GM18517 (cell line): ENCODE data around the gene L1CAM.

ENCODE experiments used
- ATAC-seq: cut with Tn5 transposase; IDR thresholded peaks from one replicate; pipeline ENCODE4 v1.9.1; 2021; ENCODE audit warnings: mild to moderate bottlenecking, moderate library complexity; ENCODE audit not compliant: unreplicated experiment

L1CAM gene

DNA sequence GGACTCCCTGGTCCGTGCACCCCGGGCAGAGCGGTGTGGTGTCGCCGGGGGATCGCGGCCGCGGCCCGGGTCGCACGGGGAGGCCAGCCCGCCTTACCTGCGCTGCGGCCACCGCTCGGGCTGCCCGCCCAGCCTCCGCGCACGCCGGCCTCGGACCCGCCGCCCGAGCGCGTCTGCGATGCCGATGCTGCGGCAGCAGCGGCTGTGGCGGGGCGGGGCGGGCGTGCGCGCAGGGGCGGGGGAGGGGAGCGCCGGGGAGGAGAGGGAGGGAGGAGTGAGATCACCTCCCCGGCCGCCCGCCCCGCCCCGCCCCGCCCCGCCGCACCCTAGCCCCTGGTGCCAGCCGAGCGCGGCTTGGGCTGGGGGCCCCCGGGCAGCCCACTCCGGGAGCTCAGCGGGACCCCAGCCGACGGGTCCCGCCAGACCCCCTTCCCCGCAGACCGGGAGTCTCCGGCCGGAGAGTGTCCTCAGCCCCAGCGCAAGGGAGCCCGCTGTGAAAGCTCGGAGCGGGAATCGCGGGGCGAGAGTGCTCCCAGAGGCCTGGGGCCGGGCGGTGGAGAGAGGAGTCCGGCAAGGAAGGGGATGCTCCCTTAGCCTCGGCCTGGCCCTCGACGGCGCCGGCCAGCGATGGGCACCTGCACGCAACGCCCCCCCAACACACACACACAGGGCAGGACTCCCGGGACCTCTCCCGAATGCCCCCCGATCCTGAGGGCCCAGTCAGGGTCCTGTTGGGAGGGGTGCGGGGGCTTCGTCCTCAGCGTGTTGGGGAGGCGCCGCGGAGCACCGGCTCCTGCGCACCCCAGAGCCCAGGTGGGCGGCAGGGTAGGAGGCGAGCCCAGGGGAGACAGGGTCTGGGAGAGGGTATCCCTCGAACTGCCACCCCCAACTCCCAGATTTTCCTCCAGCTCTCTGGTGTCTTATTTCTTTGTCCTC is at the start of gene L1CAM:
Gene L1CAM, minus strand, starts transcription at position 206 of the 936 bp plus-strand sequence. CDS start 10,337 bp downstream, outside the sequence.
- no peak for ATAC-seq

DNA sequence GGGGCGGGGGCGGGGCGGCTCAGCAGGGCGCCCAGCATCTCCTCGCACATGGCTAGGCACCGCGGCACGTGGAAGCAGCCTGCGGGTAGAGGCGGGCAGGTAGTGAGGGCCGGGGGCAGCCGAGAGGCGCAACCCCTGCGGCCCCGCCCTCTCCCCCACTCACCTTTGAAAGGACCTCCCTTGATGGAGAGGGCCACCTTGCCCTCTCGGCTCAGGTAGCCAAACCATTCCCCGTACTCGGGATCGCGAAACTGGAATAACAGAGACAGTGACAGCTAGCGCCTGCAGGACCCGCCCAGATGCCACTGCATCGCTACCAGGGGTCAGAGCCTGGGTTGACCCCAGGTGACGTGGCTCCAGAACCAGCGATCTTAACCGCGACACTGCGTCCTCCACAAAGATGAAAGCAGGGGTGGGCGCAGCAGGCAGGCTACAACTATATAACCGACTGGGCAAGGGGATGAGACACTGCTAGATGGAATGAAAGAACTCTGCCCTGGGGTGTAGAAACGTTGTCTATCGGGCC is 49.4 kb upstream of the L1CAM start:
- peak; percentile 17 for ATAC-seq

DNA sequence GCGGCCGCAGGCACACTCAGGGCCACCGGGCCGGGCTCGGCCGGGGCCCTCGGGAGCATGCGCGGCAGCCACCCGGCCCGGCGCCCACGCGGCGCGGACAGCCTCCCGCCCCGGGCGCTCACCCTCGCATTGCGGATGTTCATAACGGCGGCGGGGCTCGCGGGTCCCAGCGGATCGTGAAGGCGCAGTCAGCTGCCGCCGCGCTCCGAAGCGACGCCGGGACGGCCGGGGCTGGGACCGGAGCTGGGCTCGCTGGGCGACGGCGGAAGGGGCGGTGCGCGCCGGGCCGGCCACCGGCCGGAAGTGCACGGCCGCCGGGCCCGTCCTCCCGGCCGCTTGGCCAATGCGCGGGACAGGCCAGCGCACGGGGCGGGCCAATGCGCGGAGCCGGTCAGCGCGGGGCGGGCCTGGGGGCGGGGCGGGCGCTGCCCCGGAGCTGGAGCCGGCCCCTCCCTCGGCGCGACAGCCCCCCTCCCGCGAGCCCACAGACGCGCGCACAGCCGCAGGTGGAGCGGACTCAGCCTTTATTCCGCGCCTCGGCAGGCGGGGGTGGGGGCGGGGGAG is 48.9 kb upstream of the L1CAM start, which contains the start of gene NAA10:
Gene NAA10, minus strand, starts transcription at position 276 of the 564 bp plus-strand sequence. Its CDS starts 133 bp downstream, at position 143.
- ATAC-seq, result peak; percentile 83

- ATAC-seq, result no peak
Measured at GRCh38 chrX:153934148-153934761, 48.3 kb upstream of the L1CAM start.

DNA sequence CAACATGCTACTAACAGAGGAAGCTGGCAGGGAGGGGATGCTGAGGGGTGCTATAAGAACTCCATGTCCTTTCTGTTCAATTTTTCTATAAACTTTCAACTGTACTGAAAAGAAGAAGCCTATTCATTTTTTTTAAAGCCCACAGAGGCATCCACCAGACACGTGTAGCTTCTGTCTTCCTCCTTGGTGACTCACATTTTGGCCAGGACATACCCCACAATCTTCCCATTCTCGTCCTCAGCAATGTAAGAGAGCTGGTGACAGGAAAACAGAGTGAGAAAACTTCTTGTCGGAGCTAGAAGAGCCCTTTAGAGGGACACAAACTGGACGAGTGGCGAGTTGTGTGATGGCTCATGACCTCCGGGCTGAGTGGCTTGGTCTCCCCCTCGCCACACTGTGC is 47.8 kb upstream of the L1CAM start:
- no peak for ATAC-seq

GRCh38 chrX:153932220-153932915 is 46.4 kb upstream of the L1CAM start:
- ATAC-seq, result no peak

DNA sequence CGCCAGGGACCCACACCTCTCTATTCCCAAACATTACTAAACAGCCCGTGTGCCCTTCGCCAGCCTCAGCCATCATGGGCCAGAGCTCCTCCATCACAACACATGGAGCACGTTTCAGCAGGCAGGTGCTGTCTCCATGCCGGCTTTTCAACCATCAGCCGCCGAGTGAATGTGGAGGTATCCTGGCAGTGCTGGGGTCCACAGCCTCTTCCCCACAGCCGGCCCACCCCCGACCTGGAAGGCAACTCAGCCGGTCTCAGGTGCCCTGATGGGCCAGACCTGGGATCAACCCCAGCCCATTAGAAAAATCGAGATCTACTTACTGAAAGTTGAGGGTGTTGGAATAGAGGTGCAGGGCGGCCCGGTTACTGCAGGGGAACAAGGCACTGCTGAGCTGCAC is 45.8 kb upstream of the L1CAM start:
- no peak for ATAC-seq

DNA sequence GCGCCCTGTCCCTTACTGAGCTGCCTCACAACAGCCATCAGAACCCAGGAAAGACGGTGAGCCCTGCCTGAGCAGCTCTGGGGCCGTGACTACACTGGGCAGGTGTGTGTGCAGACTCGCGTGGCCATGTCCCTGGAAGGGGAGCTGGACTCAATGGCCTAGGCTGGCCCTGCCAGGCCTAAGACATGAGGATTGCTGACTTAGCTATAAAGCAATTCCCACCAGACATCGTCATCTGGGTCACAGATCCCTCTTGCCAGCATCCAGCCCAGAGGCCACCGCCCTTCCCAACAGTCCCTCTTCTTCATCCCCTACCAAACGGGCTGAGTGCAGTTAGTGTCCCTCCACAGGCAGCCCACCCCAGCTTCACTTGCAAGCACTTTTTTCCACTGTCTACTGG is 45.2 kb upstream of the L1CAM start:
- no peak for ATAC-seq

DNA sequence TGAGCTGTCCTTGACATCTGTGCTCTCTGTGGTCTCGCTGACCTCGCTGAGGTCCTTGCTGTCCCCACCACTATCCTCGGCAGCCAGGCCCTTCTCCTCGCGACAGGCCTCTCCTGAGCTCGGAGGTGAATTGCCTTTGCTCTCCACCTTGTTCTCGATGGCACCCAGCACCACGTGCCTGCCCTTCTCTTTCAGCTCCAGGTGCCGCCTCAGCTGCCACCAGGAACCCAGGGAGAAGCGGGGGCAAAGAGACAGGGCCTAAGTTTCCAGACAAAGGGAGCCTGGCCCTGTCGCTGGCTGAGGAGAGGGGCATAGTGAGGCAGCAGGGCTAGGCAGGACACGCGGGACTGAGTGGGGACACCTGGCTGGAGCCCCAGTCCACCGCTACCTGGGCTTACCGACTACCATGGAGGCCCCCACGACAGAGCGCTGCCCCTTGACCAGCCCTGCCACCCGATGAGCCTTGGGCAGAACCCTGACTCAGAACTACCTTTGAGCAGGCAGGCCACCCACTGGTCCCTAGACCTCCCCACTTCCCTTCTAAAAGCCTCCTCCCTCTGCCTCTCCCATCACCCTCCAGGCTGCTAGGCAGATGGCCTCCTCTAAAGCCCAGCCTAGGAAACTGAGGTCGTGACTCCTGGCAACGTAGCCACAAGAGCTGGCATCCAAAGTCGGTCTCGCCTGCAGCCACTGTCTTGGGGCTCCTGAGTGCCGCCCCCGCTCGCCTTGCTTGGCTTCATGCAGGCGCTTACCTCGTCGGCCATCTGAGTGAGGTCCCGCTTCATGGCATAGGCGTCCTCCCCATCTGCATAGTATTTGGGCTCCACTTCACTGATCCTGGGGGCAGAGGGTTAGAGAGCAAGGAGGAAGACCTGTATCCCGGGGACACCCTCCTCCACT is 44.3 kb upstream of the L1CAM start:
- ATAC-seq, result no peak

DNA sequence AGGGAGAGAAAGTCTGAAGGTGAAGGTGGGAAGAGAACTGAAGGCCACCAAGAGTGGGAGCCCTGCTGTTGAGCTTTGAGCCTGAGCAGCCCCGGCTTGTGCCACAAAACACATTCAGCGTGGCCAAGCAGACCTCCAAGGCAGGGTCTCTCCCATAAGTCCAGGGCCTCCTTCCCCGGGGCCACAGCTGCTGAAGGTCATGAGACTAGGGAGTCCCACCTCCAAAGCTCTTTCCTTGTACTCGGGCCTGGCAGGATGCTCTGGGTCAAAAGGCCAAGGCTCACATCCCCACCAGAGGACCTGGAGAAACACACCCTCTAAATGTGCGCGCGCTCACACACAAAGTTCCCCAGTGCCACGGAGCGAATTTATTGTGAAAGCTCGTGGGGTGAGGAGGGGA is 43.6 kb upstream of the L1CAM start:
- no peak for ATAC-seq

GRCh38 chrX:153928846-153929245 is 42.9 kb upstream of the L1CAM start:
- no peak for ATAC-seq

GRCh38 chrX:153927922-153928760 is 42.2 kb upstream of the L1CAM start:
- ATAC-seq, result peak; percentile 85

DNA sequence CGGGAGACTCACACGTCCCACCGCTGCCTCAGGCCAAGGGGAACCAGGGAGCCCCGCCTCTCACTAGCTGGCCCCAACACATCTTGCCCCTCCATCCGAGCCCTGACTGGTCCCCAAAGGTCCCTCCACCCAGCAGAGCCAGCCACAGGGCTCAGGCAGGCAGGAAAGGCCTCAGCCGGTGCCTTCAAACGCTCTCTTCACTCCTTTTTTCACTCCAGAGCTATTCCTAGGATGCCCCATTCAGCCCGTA is 41.6 kb upstream of the L1CAM start:
- no peak for ATAC-seq

GRCh38 chrX:153926858-153927671 is 41.1 kb upstream of the L1CAM start:
- ATAC-seq, result peak; percentile 34

DNA sequence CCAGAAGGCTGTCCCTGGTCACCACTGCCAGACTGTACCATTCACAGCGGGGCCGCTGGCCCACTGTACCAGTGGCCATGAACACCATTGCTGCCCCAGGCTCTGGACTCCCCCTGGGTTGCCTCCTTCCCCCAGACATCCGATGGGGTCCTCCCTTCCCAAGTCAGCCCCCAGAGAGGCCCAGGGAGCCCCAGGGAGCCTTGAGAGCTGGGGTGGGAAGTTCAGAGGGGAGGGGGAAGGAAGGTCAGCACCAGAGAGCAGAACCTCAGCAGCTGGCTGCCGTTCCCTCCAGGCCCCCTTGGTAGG is 40.5 kb upstream of the L1CAM start:
- peak; percentile 0 for ATAC-seq

DNA sequence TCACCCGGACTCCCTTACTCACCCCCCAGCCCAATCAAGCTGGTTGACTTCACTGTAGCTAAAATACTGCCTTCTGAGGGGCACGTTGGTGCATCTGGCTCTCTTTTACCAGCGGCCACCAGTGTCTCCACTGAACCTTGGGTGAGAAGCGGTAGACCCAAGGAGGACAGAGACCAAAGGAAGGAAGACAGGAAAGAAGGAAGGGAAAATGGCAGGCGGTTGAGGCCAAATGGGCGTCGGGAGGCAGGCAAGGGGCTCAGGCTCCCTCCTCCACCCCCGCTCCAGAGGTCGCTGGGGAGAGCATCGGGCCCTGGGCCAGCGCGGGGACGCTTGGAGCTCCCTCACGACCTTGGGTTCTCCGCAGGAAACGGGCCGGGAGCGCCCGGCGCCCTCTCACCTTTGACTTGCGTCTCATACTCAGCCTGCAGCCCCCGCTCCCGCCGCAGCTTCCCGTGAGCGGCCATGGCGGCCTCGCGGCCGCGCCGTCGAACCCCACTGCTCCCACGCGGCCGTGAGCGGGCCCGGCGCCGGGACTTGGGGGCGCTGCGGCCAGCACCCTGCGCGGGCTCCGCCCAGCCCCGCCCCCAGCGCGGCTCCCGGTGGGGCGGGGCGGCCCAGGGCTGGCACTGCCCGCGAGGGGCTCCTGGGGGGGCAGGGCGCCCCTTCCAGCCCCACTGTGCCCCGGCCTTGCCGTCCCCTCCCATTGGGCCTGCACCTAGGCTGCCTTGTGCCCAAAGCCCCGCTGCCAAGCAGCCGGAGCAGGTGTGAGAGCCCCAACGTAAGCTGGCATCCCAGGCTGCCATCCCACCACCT is 40.0 kb upstream of the L1CAM start, which contains the start of gene ARHGAP4:
Gene ARHGAP4, minus strand, starts transcription at position 526 of the 813 bp plus-strand sequence. Its CDS starts 62 bp downstream, at position 464.
- no peak for ATAC-seq

GRCh38 chrX:153925387-153925738 is 39.4 kb upstream of the L1CAM start:
- ATAC-seq, result no peak
